Pancreas (tissue), 10 donors: ENCODE measurements around the gene DMD. TPM values are rescaled to one million over a fixed set of nuclear protein-coding genes. Genes with fewer than 3 reads are reported as not detected.

Experiments used
- ATAC-seq, 4 donors: fragments of 200-7000 bp; cut with Tn5 transposase; one replicate each; pipeline versions ENCODE4 v1.8.0 to v1.9.1; 2020; ENCODE audit warnings: mild to moderate bottlenecking in 4 of 4, moderate library complexity in 4 of 4
- DNase-seq, 6 donors: peaks; one replicate each; pipeline ENCODE4 v3.0.0-alpha.2; 2020
- FAIRE-seq: peaks from 2 replicates; lab custom pipeline; 2012; peaks lifted over from hg19 to GRCh38; lab: Jason Lieb, UNC
- H3K27ac ChIP-seq, 4 donors: fragments of 200-600 bp; sonication (generic); 1 replicate in 3 of 4; 2 replicates in 1 of 4; pipeline versions ENCODE4 v1.5.0 to v1.8.0; 2020
- H3K27me3 ChIP-seq, 4 donors: fragments of 200-600 bp; one replicate each; pipeline ENCODE4 v1.8.0; 2021
- H3K36me3 ChIP-seq, 3 donors: fragments of 200-600 bp; sonication (generic) in 1 of 3; one replicate each; pipeline versions ENCODE4 v1.5.0 to v1.8.0; 2020 to 2021
- H3K4me1 ChIP-seq, 3 donors: fragments of 200-600 bp; one replicate each; pipeline ENCODE4 v1.8.0; 2021
- H3K4me3 ChIP-seq, 4 donors: fragments of 200-600 bp; sonication (generic) in 2 of 4; one replicate each; pipeline versions ENCODE4 v1.5.0 to v1.8.0; 2020 to 2021
- H3K9me3 ChIP-seq, 4 donors: fragments of 200-600 bp; one replicate each; pipeline ENCODE4 v1.8.0; 2021
- WGBS, 2 donors: extraction: QIAGEN DNeasy Blood & Tissue Kit; methylation state at CpG; one replicate each; pipeline ENCODE4 v1.1.7; 2013; 5-methylcytosine and 5-hydroxymethylcytosine counted together
- intact Hi-C, 3 donors: fragments of 100-400 bp; cut with DNase I; formaldehyde crosslinking; loops; one replicate each; pipeline versions ENCODE4 v1.11.1 to v1.14.2; 2022
- polyA plus RNA-seq, 2 donors: library from polyadenylated mRNA; stranded (reverse); fragments of 200-250 nt; gene quantifications; one replicate each; pipeline ENCODE4 v1.2.3, GENCODE V29; 2013
- total RNA-seq, 6 donors: library from RNA; stranded (reverse); fragmentation: NEBNext Ultra II Directional in 4 of 6; extraction: Animal tissue kit (Norgen Biotek cat#: 25700) in 4 of 6; gene quantifications; one replicate each; pipeline versions ENCODE4 v1.2.1 to v1.2.4, GENCODE V29; 2021 to 2023
- TF ChIP-seq, protein P1 (sequence below), 4 donors: fragments of 200-600 bp; sonication (generic) in 3 of 4; IDR thresholded peaks; one replicate each; pipeline versions ENCODE4 v1.5.0 to v1.8.0; 2021; ENCODE audit warnings: antibody characterized with exemption in 4 of 4
- donor health status: healthy with polysubstance abuse.
- donor health status: DM: no; HTN: no; CAD: no; lungs with moderate emphysema.
- donor health status: DM: no; HTN: no; CAD: no.
- donor health status: control.
- donor health status: control.
- donor health status: Bipolar disorder and iron deficiency.
- donor health status: DM: yes; HTN: yes; CAD: no.
- donor health status: DM: no; HTN: no; CAD: no.
- donor health status: DM: no; HTN: no; CAD: no.
- donor health status: DM: yes; HTN: yes; CAD: no.

Gene DMD
- total and polyA plus RNA-seq, 8 donors = 9.1 to 46.5 (median 32.1) TPM

DNA sequence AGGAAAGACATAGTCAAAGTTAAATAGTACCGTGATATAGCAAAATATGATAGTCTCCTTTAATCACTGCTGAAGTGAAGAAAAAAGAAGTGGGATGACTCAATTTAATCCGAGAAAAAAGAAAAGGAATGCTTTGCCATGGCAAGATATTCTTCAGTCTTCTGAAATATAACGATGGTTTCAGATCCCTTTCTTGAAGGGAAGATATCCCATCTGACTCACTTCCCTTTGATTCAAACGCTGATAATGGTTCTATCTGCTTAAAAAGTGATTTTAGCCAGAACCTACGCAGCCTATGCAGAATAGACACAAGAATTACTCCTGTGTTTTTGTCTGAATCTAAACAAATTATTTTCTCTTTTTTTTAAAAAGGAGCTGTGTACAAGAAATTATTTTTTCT is 2071.4 kb downstream of the DMD start:
- no peaks in the 10 kb centered on the region for H3K36me3 ChIP-seq
- 65 to 91% methylated on average over 5 of the region's 5 CpGs for WGBS, 2 donors
- ATAC-seq = no peak
- intact Hi-C loops = no loop called here
- TF ChIP-seq, protein P1, sequence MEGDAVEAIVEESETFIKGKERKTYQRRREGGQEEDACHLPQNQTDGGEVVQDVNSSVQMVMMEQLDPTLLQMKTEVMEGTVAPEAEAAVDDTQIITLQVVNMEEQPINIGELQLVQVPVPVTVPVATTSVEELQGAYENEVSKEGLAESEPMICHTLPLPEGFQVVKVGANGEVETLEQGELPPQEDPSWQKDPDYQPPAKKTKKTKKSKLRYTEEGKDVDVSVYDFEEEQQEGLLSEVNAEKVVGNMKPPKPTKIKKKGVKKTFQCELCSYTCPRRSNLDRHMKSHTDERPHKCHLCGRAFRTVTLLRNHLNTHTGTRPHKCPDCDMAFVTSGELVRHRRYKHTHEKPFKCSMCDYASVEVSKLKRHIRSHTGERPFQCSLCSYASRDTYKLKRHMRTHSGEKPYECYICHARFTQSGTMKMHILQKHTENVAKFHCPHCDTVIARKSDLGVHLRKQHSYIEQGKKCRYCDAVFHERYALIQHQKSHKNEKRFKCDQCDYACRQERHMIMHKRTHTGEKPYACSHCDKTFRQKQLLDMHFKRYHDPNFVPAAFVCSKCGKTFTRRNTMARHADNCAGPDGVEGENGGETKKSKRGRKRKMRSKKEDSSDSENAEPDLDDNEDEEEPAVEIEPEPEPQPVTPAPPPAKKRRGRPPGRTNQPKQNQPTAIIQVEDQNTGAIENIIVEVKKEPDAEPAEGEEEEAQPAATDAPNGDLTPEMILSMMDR (IDR thresholded peaks at IDR 0.05) = no peak
- DNase-seq = no peak
- peak; percentile 78 for FAIRE-seq
- no peaks in the 10 kb centered on the region for H3K27me3 ChIP-seq
- no peak overlapping the region for H3K4me3 ChIP-seq
- H3K4me1 ChIP-seq = no peaks in the 10 kb centered on the region
- no peaks in the 10 kb centered on the region for H3K9me3 ChIP-seq
- H3K27ac ChIP-seq = no peak overlapping the region

DNA sequence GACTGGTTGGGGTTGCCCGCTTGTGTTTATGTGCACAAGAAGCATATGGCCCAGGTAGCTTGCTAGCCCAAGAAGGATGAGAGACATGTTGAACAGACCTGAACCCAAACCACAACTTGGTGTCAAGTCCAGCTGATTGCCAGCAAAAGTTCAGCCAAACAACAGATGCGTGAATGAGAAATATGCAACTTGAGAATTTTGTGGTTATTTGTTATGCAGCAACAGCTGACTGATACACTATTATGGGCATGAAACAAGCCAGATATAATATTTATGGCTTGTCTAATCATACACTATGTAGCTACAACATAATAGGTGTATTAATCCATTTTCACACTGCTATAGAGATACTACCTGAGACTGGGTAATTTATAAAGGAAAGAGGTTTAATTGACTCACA is 2073.2 kb downstream of the DMD start:
- WGBS, 2 donors = 86 to 98% methylated on average over 2 of the region's 2 CpGs
- DNase-seq = no peak
- H3K9me3 ChIP-seq = no peaks in the 10 kb centered on the region
- FAIRE-seq = no peak
- no peak overlapping the region for H3K4me3 ChIP-seq
- H3K27me3 ChIP-seq = no peaks in the 10 kb centered on the region
- no peaks in the 10 kb centered on the region for H3K4me1 ChIP-seq
- ATAC-seq = no peak
- H3K36me3 ChIP-seq = peaks cover 0 to 6% (median 0%) of the 10 kb centered on the region in 3 donors
- TF ChIP-seq, protein P1 (IDR thresholded peaks at IDR 0.05) = no peak
- H3K27ac ChIP-seq = no peak overlapping the region
- intact Hi-C loops = no loop called here

DNA sequence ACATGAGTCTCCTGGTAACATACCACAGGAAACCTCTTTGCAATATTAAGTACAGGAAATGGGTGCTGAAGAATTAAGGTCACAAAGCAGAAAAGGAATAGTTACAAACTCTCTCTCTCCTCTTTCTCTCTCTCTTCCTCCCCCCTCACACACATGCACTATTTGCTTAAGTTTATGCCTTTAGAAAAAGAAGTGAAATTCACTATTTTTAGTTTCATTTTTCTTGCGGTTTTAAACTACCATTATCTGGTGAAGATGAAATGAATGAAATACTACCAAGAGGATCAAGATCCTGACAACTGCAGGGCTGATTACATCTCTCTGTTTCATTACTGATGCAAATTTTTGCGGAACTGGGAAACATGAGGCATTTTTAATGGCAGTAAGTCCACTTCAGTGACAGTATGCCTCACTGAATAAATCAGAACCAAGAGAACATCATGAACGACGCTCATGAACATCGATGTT is 2075.2 kb downstream of the DMD start:
- ATAC-seq (no peak), FAIRE-seq (no peak), DNase-seq (no peak)
- Histone ChIP-seq H3K4me3 (no peak overlapping the region), H3K36me3 (peaks cover 0 to 6% (median 0%) of the 10 kb centered on the region in 3 donors), H3K4me1 (no peaks in the 10 kb centered on the region), H3K27ac (no peak overlapping the region), H3K27me3 (no peaks in the 10 kb centered on the region), H3K9me3 (no peaks in the 10 kb centered on the region)
- intact Hi-C loops = no loop called here
- 67 to 77% methylated on average over 5 of the region's 5 CpGs for WGBS, 2 donors
- TF ChIP-seq, protein P1 (IDR thresholded peaks at IDR 0.05) = no peak

DNA sequence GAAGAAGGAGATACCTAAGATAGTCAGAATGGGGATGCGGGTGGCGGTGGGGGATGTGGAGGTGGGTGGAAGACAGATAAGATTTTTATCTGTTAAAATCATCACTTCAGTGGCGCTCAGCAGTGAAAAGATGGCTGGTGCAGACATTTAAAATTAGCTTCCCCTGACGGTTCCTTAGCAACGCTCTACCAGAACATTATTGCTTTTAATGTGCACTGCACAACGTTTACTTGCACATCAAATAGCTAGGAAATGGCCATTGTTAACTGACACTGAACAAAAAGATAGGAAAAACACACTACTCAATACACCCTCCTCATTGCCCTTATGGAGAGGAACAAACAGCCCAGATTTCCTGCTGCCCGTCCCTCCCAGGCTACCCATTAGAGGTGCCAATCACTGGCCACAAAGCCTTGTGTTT is 2078.5 kb downstream of the DMD start:
- DNase-seq (no peak), ATAC-seq (peak in 2 of 4 donors; percentile 55 to 56), FAIRE-seq (no peak)
- intact Hi-C loops = no loop called here
- Histone ChIP-seq H3K9me3 (no peaks in the 10 kb centered on the region), H3K4me3 (no peak overlapping the region), H3K36me3 (peaks cover 0 to 6% (median 0%) of the 10 kb centered on the region in 3 donors), H3K27me3 (no peaks in the 10 kb centered on the region), H3K4me1 (no peaks in the 10 kb centered on the region), H3K27ac (no peak overlapping the region)
- TF ChIP-seq, protein P1 (IDR thresholded peaks at IDR 0.05) = no peak
- 74 to 84% methylated on average over 7 of the region's 7 CpGs for WGBS, 2 donors

DNA sequence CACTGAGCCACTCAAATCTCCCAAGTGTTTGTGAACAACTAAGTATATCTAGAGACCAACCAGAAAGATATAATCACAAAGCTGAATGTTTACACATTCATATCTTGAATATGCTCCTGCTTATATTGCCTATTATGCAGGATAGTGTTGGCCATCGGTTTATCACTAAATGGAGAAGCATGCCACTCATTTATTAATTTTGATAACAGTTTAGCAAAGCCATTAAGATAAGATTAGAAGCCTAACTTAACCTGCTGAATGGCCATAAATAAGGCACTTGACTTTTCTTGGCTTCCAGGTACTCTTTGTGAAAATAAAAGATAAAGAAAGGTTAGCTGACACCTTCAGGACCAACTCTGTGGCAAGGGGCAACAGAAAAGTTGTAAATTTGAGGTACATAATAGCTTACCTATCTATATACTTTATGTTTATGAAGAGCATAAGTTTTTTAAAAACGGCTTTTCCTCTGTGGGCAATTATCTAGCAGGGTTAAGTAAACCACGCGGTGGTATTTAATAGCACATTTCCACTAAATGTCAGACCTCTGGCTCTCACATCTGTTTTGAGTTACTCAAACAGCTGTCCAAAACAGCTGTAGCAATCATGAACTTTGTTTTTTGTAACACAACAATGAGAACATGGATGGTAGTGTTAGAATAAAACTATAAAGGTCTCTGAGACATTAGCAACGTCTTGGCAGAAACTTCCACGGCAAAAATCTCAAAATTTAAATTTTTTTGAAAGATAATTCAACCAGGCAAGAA is 2080.7 kb downstream of the DMD start:
- Histone ChIP-seq H3K27ac (no peak overlapping the region), H3K9me3 (no peaks in the 10 kb centered on the region), H3K36me3 (peaks cover 0 to 6% (median 0%) of the 10 kb centered on the region in 3 donors), H3K4me1 (no peaks in the 10 kb centered on the region), H3K27me3 (no peaks in the 10 kb centered on the region), H3K4me3 (no peak overlapping the region)
- ATAC-seq (no peak), FAIRE-seq (no peak), DNase-seq (no peak)
- intact Hi-C loops = no loop called here
- TF ChIP-seq, protein P1 (IDR thresholded peaks at IDR 0.05) = no peak
- 57 to 68% methylated on average over 6 of the region's 6 CpGs for whole genome bisulfite sequencing, 2 donors
